Fibroblast of villous mesenchyme (primary cell): ENCODE results near the gene YPEL3. TPM values are rescaled to one million over a fixed set of nuclear protein-coding genes. Genes with fewer than 3 reads are reported as not detected.

ENCODE experiments used
- DNase-seq: peaks from one replicate; pipeline ENCODE4 v3.0.0-alpha.2; 2010; ENCODE audit warnings: low read depth
- H3K4me3 ChIP-seq: 2 replicates; pipeline ENCODE4 v1.5.1; 2011; ENCODE audit warnings: low read depth, mild to moderate bottlenecking, low read length
- CTCF ChIP-seq: IDR thresholded peaks from 2 replicates; pipeline ENCODE4 v1.5.1; 2012; ENCODE audit warnings: low read depth, mild to moderate bottlenecking, low read length; ENCODE audit not compliant: insufficient read depth
- total RNA-seq: library from RNA; depleted of rRNA; stranded (reverse); fragments of >200 nt; gene quantifications from 2 replicates; pipeline ENCODE4 v1.2.3, GENCODE V29; 2012

Gene YPEL3
- total RNA-seq, 1 donor, result 8.6 TPM

- peak; percentile 40 for DNase-seq
- TF ChIP-seq CTCF, result no peak
- H3K4me3 ChIP-seq, result no peak overlapping the region
Measured at GRCh38 chr16:30084816-30085159, 11.2 kb downstream of the YPEL3 start.

DNA sequence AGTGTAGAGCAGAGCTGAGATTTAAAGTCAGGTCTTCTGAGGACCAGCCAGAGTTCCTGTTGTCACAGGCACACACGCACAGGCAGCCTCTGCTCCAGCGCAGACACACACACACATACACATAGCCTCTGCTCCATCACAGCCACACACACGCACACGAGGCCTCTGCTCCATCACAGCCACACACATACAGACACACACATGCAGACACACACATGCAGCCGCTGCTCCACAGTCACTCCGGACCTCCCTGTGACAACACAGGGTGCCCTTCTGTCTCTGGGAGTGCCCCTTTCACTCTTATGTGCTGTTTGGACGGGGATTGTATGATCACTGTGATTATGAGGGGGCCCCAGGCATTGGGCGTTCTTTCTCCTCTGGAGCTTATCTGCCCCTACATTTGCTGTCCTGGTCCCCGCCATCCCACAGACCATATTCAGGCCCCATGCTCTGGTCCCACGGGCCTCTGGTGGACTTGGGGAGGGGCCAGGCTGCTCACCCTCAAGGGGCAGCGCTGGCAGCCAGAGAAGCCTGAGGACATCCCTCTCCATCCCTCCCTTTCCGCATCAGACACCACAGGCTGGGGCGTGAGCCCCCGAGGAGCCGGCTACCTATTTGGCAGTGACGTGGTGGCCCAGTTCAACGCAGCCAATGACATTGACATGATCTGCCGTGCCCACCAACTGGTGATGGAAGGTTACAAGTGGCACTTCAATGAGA lies 11.8 kb downstream of the YPEL3 start:
- no peak for DNase-seq
- no peak overlapping the region for H3K4me3 ChIP-seq
- no peak for TF ChIP-seq CTCF

DNA sequence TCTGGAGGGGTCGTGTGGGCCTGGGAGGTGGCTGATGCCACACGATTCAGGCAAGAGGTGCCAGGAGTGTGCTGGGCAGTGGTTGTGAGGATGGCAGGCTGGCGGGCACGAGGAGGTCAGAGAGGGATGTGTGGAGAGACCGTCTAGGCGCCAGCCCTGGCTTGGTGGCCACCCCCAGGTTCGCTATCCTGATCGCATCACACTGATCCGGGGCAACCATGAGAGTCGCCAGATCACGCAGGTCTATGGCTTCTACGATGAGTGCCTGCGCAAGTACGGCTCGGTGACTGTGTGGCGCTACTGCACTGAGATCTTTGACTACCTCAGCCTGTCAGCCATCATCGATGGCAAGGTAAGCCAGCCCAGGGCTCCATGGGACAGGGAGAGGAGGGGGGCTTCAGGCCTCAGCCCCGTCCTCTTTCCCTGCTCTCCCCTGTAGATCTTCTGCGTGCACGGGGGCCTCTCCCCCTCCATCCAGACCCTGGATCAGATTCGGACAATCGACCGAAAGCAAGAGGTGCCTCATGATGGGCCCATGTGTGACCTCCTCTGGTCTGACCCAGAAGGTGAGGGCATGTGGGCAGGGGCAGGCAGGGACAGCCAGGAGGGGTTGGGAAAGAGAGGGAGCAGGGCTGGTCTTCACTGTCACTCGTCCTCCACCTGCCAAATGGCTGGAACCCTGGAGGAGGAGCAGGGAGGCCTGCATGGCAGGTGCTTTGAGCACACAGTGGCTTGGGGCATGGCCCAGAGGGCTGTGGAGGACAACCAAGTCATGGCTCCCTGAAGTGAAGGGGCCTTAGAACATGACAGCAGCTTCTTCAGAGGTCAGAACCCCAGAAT lies 12.6 kb downstream of the YPEL3 start:
- H3K4me3 ChIP-seq, result no peak overlapping the region
- TF ChIP-seq CTCF, result no peak
- no peak for DNase-seq

- no peak for TF ChIP-seq CTCF
- no peak for DNase-seq
- no peak overlapping the region for H3K4me3 ChIP-seq
Measured at GRCh38 chr16:30082545-30083090, 13.4 kb downstream of the YPEL3 start.

GRCh38 chr16:30079480-30079879 lies 16.5 kb downstream of the YPEL3 start:
- no peak for TF ChIP-seq CTCF

GRCh38 chr16:30078744-30079143 lies 17.3 kb downstream of the YPEL3 start:
- H3K4me3 ChIP-seq, result no peak overlapping the region
- TF ChIP-seq CTCF, result no peak
- DNase-seq, result no peak

More at GRCh38 chr16:30079480-30079879, 16.5 kb downstream of the YPEL3 start:
- no peak for DNase-seq
- H3K4me3 ChIP-seq, result no peak overlapping the region
